HG02852 (cell line): ENCODE measurements around the gene P4HA3.

Source experiments
- ATAC-seq: cut with Tn5 transposase; IDR thresholded peaks from one replicate; pipeline ENCODE4 v1.9.1; 2021; ENCODE audit warnings: mild to moderate bottlenecking, moderate library complexity; ENCODE audit not compliant: unreplicated experiment

P4HA3 gene

DNA sequence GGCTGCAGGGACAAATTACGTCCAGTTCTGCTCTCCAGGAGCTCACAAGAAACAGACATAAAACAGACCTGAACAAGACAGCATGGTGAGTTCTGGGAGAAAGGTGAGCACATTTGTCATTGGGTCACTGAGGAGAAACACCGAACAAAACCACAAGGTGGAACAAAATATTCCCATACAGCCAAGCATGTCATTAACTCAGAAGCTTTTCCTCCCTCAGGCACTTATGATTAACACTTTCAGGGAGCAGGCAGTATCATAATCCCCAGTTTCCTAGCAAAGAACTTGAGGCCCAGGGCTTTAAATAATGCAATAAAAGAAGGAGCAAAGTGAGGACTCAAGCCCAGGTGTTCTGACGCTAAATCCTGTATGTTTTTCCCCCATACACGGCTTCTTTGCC lies 43.0 kb downstream of the P4HA3 start:
- ATAC-seq, result no peak

DNA sequence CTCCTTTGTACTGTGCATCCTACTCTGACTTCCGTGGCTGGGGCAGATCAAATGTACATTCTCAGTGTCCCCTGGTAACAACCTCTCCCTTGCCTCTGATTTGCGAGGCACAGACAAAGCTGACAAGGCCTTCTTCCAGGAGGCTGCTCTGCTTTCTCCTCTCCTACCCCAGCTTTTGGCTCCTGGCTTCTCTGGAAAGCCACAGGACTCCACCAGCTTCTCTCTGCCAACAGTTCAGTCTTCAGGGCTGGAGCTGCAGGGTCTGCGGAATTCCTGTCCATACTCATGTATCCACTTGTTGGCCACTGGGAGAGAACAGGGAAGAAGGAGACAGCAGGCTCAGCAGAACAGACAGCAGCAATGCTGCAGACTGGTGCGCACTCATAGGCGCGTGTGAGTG lies 44.4 kb downstream of the P4HA3 start:
- ATAC-seq, result no peak

DNA sequence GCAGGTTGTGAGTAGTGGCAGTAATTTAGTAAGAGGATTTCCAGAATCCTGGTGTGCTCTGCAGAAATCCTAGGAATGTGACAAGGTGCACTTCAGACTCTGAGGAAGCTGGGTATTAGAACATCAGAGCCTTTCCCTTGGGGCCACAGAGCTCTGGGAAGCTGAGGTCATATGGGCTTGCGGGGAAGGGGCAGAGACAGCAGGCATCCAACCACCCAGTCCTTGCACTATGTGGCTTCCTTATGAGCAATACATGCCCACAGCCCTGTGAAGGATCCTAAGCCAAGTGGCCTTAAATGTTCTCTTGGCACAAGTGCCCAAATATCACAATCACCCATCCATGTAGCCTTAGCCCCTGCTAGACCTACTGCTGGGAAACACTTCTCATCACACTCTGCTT lies 46.2 kb downstream of the P4HA3 start:
- no peak for ATAC-seq

DNA sequence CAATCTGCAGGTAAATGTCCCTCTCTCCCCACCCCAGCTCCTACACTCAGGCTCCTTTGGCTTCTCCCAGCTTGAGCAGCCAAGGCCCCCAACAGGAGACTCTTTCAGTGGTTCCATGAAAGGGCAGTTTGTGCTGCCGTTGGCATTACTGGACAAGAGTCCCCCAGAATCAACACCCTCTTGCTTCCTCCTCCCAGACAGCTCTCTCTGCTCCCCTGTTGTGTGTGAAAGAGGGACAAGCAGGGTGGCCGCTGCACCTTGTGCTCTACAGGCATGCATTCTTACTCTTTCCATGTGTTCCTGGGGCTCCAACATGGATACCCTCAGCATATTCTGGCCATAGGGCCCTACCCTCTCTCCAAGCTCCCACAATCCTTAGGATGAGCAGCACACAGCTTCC lies 48.7 kb downstream of the P4HA3 start:
- ATAC-seq, result no peak

DNA sequence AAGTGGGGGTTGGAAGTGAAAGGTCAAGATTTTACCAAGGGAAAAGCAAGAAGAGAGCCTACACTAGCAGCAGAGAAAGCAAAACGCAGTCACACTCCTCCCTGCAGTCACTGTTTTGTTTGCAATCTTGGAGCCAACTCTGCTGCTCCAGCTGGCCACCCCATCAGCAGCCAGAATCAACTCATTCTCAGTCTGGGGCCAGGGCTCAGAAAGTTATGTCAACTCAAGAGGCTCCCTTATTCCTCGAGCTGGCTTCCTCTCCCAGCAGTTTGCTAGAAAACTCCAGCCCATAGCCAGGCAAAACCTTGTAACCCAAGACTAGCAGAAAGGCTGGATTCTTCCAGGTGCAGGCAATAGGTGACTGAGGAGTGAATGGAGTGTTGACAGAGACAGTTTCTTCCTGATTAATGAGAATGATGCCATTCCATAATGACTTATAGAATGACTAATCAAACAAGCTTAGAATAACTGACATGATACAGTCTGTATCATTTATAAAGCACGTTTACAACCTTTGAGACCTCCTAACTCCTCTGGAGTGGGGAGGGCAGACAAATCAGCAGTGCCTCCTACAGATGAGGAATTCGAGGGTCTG lies 53.4 kb downstream of the P4HA3 start:
- ATAC-seq, result no peak

DNA sequence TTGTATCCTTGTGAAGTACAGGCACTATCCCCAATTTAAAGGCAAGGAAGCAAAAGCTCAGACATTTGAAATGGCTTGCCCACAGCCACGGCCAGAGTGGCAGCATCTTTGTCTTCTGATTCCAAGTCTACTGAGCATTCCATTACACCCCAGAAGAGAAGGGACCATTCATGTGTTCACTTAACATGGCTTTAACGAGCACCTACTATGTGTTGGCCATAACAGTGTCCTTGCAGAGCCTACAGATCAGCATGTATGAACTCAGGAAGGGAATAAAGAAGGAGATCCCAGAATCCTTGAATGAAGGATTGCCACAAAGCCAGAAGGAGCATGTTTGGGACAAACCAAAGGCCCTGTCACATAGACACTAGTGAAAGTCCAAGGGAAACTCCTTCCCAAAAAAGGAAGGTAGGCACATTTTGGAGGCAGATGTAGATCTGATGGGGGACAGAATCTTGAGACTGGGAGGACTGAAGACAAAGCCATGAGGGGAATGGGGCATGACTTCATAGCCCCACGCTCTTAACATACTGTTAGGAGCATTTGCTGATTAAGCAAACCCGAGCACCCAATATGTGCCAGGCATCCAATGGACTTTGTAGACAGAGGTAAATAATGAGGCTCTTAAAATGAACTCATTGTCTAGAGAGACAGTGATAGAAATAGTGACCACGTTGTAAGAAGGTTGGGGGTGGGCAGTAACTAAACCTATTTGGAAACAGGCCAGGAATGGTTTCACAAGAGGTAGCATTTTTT lies 54.9 kb downstream of the P4HA3 start:
- no peak for ATAC-seq

DNA sequence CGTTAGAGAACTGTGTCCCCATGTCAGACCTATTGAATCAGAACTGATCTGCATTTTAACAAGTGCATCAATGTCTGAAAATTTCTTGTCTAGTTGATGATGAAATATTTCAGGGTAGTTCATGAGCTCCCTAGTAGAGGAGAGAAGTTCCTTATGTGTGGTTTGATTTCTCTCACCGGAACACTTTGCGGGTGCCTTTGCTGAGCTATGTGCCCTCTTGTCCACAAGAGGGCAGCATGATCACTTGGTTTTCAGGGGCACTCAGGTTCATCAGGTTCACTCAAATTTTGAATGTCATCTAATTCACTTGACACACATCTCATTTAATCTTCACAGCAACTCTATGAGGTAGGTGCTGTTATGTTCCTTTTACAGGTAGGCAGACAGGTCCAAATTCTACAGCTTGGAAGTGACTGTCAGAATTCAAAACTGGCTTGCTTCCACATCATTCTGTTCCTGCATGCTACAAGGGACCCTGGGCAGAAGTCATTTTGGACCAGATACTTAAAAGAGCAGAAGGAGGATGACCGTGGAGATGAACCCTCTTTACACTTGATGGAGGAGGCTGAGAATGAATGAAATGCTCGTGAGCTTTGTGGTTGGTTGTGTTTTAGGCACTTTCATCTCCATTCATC lies 55.6 kb downstream of the P4HA3 start:
- ATAC-seq, result no peak

DNA sequence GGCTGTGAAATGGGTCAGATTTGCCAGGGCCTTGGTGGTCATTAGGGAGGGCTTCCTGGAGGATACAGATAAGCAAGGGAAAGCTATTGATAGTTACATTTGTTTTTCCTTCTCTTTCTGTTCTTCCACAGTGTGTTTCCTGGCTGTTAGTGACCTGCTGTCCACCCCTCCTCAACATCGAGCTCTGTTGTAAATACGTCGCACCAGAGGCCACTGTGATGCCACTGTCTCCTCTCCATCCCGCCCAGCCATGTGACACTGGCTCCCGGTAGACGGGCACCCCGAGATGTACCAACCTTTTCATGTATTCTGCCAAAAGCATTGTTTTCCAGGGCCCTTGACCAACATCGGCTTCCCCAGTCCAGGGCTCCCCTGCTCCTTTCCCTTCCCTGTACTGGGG lies 58.1 kb downstream of the P4HA3 start:
- no peak for ATAC-seq

DNA sequence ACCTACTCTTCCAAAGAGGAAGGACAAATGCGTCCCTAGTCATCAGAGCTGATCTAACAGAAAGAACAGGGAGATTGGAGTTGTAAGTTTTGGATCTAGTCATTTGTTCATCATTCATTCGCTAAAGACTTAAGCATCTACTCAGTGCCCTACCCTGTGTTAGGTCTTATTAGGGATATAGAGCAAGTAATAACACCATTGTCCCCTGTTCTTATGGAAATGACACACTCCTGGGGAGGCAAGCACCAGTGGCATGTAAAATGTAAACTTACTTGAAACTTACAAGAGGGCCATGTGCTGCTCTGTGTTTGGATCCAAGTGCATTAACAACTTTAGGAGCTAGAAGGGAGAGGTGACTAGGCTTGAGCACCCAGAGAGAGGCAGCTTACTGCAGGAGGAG lies 61.9 kb downstream of the P4HA3 start:
- ATAC-seq, result no peak

DNA sequence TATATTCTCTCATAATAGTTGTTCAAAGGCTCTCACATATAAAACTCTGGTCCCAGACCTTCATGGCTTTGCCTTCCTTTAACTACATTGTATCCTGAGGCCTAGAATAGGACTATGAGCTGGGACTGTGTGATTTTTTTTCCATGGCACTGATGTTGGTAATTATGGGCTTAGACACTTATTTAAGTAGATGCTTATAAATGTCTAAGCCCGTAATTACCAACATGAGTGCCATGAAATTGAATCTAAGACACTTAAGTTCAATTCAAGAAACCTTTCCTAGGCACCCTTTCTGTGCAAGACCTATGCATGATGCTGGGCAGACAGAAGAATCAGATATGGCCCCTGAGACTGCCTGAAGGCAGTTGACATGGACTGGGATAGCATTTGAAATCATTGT lies 63.0 kb downstream of the P4HA3 start:
- ATAC-seq, result no peak

DNA sequence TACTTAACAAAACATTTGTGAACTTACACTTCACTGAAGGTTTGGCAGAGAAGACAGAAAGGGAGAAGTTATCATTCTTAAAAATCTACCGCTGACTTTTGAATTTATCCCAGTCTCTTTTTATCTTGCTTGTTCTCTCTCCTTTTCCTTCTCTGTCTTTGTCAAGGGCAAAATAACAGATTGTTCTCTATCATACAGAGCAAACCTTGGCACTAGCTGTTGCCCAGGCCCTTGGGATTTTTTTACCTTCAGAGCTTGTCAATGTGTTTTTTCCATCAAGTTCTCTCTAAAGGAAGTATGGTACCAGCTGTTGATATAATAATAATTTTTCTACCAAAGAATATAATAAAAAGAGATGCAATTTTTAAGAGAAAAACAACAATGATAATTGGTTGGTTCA lies 73.2 kb downstream of the P4HA3 start:
- no peak for ATAC-seq

DNA sequence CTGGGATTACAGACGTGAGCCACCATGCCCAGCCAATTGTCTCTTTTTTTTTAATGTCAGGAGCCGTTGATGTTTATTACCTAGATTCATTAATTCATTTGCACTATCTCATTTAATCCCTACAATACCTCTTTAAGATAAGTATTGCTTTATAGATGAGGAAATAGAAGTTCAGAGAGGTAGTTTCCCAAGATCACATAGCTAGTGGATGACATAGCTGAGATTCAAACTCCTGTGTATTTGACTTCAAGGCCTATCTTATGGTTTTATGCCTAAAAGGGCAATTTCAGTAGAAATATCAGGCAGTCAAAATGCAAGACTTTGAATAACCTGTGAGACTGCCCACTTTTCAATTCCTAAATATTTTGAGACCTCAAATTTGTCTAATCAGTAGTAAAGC lies 73.9 kb downstream of the P4HA3 start:
- ATAC-seq, result no peak

DNA sequence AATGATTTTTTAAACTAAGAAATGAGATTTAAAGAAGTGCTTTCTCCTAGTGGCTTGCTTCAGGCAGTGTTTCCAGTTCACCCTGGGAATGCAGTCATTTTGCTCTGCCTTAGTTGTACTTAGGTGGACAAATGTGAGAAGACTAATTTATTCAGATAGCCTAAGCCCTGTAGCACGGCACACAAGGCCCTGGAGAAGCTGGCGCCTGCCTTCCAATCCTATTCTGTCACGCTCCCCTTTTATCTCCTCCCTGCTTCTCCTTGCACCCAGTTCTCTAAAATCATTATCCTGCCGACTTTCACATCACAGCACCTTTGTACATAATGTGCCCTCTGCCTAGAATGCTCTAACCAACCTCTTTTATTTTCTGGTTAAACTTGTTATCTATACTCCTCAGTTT lies 76.3 kb downstream of the P4HA3 start:
- no peak for ATAC-seq

DNA sequence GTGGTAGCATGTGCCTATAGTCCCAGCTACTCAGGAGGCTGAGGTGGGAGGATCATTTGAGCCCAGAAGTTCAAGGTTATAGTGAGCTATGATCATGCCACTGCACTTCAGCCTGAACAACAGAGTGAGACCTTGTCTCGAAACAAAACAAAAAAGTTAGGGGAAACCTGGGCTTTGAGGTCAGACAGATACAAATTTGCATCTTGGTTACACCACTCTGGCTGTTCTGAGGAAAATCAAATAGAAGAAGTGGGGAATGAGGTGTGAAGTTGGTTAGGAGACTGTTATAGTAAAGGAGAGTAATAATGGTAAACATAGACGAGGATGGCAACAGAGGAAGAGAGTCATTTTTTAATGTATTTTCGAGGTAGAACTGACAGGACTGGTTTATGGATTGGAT lies 77.8 kb downstream of the P4HA3 start:
- ATAC-seq, result no peak

DNA sequence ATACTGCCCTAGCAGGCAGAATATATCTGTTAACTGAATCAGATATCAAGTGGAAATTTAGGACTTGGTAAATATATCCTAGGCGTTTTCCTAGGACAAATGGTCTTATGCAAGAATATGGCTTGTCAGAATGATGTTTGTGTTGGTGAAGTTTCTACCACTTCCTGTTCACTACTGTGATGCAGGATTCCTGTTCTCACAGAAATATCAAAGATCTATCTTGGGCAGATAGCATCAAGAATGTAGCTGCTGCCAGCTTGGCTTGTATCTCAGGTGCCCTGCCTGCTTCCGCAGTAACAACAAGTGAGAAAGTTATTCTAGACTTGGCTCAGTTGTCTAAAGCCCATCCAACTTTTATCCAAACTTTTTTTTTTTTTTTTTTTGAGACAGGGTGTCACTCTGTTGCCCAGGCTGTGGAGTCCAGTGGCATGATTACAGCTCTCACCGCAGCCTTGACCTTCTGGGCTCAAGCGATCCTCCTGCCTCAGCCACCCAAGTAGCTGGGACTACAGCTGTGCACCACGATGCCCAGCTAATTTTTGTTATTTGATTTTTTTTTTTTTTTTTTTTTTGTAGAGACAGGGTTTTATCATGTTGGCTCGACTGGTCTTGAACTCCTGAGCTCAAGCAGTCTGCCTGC lies 79.0 kb downstream of the P4HA3 start:
- ATAC-seq, result no peak

DNA sequence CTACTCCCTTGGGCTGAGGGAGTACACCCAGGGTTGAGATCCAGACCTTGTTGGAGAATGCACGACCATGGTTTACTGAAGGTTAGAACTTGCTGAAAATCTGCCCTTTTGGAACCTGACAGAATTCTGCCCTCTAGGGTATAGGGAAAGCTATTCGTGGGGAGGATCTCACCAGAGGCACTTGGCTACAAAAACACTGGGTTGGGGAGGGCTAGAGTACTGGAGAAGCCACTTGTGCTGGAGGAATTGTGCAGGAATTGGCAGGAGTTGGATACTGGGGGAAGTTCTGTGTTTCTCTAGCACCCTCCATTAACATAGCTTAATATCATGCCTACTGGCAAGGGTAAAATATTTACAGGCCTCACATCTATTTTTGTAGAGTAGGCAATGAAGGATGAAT lies 84.5 kb downstream of the P4HA3 start:
- no peak for ATAC-seq

DNA sequence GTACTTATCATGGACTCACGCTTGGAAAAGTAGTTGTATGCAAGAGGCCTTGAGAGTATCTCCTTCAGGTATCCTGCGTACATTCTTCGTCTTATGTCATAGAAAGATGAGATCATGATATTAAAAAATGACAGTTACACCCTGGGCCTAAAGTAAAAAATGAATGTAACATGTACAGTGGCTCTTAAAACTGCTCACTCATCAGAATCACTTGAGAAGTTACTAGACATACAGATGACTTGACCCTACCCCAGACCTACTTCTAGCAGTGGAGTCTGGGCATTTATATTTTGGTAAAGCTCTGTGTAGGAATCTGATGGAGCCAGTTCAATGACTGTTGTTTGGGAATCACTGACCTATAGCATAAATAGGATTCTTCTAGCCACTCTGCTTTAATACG lies 85.9 kb downstream of the P4HA3 start:
- ATAC-seq, result no peak

DNA sequence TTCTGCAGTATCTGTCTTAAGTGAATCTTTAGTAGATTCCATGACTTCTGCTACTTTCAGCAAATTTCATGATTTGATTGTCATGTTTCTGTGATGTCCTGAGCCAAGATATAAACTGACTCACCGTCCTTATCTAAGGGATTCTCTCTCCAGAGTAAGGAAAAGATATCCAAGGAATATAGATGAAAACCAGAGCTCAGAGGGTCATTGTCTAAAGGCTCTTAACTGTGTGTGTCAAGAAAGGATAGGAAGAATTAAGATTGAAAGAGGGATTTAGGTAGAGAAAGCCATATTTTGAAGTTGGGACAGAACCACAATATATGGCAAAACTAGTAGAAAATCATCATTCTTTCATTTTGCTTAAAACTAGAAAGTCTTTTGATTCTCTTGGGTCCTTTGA lies 89.6 kb downstream of the P4HA3 start:
- no peak for ATAC-seq

DNA sequence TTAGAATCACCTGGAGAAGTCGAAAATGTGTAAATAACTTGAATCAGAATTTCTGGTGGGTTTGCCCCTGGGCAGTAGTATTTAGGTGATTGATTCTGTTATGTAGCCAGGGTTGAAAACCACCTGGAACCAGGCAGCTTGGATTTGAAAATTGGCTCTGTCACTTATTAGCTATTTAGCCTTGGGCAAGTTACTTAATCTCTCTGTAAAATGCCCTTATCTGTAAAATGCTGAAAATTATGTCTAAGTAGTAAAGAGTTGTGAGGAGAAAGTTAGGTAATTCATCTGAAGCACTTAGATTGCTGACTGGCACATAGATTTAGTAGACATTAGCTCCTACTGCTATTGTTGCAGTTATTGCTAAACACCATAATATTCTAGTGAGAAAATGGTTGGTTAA lies 91.1 kb downstream of the P4HA3 start:
- ATAC-seq, result no peak
